Transverse colon (tissue), 4 donors: ENCODE measurements around the gene DMRTB1. TPM values are rescaled to one million over a fixed set of nuclear protein-coding genes. Genes with fewer than 3 reads are reported as not detected.

Source experiments
- DNase-seq: peaks from one replicate; pipeline ENCODE4 v3.0.0-alpha.2; 2019
- H3K27ac ChIP-seq, 4 donors: fragments of 200-600 bp; sonication (generic); 2 replicates each; pipeline ENCODE4 v1.5.1; 2016 to 2018; ENCODE audit warnings: inconsistent platforms in 4 of 4
- H3K27me3 ChIP-seq: fragments of 200-600 bp; sonication (generic); 2 replicates; pipeline ENCODE4 v1.5.1; 2017; ENCODE audit warnings: inconsistent platforms
- H3K36me3 ChIP-seq, 4 donors: fragments of 200-600 bp; sonication (generic); 2 replicates each; pipeline ENCODE4 v1.5.1; 2017 to 2019; ENCODE audit warnings: inconsistent platforms in 4 of 4
- H3K4me1 ChIP-seq, 4 donors: fragments of 200-600 bp; sonication (generic); 2 replicates each; pipeline ENCODE4 v1.5.1; 2017 to 2020; ENCODE audit warnings: inconsistent platforms in 4 of 4
- H3K4me3 ChIP-seq, 4 donors: fragments of 200-600 bp; sonication (generic); 1 replicate in 1 of 4; 2 replicates in 3 of 4; pipeline versions ENCODE4 v1.5.1 to v1.6.1; 2017 to 2019; ENCODE audit warnings: inconsistent platforms in 4 of 4
- H3K9me3 ChIP-seq, 2 donors: fragments of 200-600 bp; sonication (generic); 2 replicates each; pipeline ENCODE4 v1.5.1; 2017 to 2019; ENCODE audit warnings: inconsistent platforms in 2 of 2
- CTCF ChIP-seq, 5 experiments: fragments of 200-600 bp in 3 of 5; fragments of 450-650 bp in 2 of 5; sonication (generic) in 3 of 5; IDR thresholded peaks; 1 replicate in 2 of 5; 2 replicates in 3 of 5; pipeline ENCODE4 v1.5.1; 2016 to 2017; ENCODE audit warnings: antibody characterized with exemption in 5 of 5, inconsistent platforms in 3 of 5, mild to moderate bottlenecking in 2 of 5, moderate library complexity in 1 of 5
- EP300 ChIP-seq: sonication (generic); formaldehyde crosslinking; IDR thresholded peaks from one replicate; pipeline ENCODE4 v1.6.1; 2017; ENCODE audit warnings: antibody characterized with exemption, low read depth
- POLR2A ChIP-seq: fragments of 450-650 bp; IDR thresholded peaks from one replicate; pipeline ENCODE4 v1.6.1; 2016; ENCODE audit warnings: antibody characterized with exemption, mild to moderate bottlenecking, moderate library complexity
- POLR2AphosphoS5 ChIP-seq, 3 donors: sonication (generic); formaldehyde crosslinking; IDR thresholded peaks; one replicate each; pipeline ENCODE4 v1.6.1; 2016; ENCODE audit warnings: antibody characterized with exemption in 3 of 3
- WGBS, 2 donors: methylation state at CpG; one replicate each; pipeline ENCODE4 v1.1.5; 2018; ENCODE audit warnings: low coverage in 1 of 2; 5-methylcytosine and 5-hydroxymethylcytosine counted together
- in situ Hi-C, 4 donors: fragments of 200-750 bp; cut with MboI; loops; one replicate each; pipeline versions ENCODE4 v1.15.0 to v1.15.1; 2017; ENCODE audit warnings: low sequenced_read_pairs in 3 of 4, low pct_ligation_motif_present in 1 of 4, low pct_unique_long_range_greater_than_20kb in 1 of 4
- intact Hi-C: fragments of 100-400 bp; cut with DNase I; formaldehyde crosslinking; loops from one replicate; pipeline ENCODE4 v1.15.1; 2023; ENCODE audit warnings: low total_unique reads
- total RNA-seq, 4 donors: library from RNA; depleted of rRNA; stranded (reverse); fragments of >200 nt; gene quantifications; one replicate each; pipeline ENCODE4 v1.1.0, GENCODE V29; 2016

Gene DMRTB1
- total RNA-seq, 4 donors from 2014 or later = not detected

GRCh38 chr1:53411541-53412152, 47.6 kb upstream of the DMRTB1 start:
- no peaks in the 10 kb centered on the region for H3K36me3 ChIP-seq
- intact Hi-C loops = no loop called here
- peaks cover 6% of the 10 kb centered on the region for H3K27me3 ChIP-seq
- H3K9me3 ChIP-seq = no peaks in the 10 kb centered on the region
- TF ChIP-seq POLR2A (no peak), POLR2AphosphoS5 (IDR thresholded peaks at IDR 0.05) (no peak), EP300 (no peak), CTCF (IDR thresholded peaks at IDR 0.05) (no peak)
- no peaks in the 10 kb centered on the region for H3K4me1 ChIP-seq
- no peak overlapping the region for H3K27ac ChIP-seq
- DNase-seq = no peak
- no peak overlapping the region for H3K4me3 ChIP-seq
- WGBS, 2 donors = 85% methylated on average over 3 to 5 of the region's 5 CpGs
- in situ Hi-C loops = no loop called here

DNA sequence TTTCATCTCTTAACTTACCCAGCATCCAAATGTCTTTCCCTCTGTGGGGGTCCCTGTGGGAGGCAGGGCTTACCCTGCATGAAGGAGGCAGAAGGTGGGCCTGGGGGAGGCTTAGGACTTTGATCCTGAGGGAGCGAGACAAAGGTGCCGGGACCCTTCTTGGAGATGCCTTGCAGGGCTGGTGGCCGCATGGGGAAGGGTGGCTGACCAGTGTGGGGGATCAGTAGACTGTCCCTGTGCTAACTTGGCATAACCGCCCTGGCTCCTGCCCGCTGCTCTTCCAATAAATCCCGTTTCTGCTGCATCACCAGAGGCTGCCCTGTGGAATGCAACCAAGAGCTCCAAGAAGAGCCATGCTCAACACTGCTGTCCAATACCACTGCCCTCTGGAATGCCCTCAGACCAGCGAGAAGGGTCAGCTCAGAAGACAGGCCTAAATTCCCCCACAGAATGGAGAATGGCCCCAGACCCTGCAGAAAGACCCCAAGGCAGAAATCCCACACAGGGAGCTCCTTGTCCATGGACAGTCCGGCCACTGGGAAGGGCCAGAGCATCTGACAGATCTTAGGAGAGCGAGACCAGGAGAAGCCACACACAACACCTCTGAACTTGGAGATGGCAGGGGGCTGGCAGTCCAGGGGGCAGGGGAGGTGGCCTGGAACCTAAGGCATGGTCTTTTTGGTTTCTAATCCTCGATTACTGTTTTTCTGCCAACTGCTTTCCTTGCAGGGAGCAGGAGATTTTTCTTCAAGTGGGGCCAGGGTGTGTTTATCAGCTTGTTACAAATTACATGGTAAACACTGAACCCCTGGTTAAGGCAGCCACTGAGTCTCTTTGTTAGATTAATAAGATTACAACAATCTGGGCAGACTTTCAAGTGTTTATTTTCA, 46.7 kb upstream of the DMRTB1 start:
- H3K27me3 ChIP-seq = peaks cover 14% of the 10 kb centered on the region
- peak overlapping the region in 2 of 4 donors; percentile 9 to 32 for H3K27ac ChIP-seq
- no peak overlapping the region for H3K4me3 ChIP-seq
- in situ Hi-C loops (no loop called here), intact Hi-C loops (no loop called here)
- 50 to 89% methylated on average over 1 to 10 of the region's 10 CpGs for WGBS, 2 donors
- H3K4me1 ChIP-seq = no peaks in the 10 kb centered on the region
- no peaks in the 10 kb centered on the region for H3K36me3 ChIP-seq
- TF ChIP-seq CTCF (IDR thresholded peaks at IDR 0.05) (no peak), POLR2A (no peak), EP300 (no peak), POLR2AphosphoS5 (IDR thresholded peaks at IDR 0.05) (no peak)
- DNase-seq = no peak
- no peaks in the 10 kb centered on the region for H3K9me3 ChIP-seq

DNA sequence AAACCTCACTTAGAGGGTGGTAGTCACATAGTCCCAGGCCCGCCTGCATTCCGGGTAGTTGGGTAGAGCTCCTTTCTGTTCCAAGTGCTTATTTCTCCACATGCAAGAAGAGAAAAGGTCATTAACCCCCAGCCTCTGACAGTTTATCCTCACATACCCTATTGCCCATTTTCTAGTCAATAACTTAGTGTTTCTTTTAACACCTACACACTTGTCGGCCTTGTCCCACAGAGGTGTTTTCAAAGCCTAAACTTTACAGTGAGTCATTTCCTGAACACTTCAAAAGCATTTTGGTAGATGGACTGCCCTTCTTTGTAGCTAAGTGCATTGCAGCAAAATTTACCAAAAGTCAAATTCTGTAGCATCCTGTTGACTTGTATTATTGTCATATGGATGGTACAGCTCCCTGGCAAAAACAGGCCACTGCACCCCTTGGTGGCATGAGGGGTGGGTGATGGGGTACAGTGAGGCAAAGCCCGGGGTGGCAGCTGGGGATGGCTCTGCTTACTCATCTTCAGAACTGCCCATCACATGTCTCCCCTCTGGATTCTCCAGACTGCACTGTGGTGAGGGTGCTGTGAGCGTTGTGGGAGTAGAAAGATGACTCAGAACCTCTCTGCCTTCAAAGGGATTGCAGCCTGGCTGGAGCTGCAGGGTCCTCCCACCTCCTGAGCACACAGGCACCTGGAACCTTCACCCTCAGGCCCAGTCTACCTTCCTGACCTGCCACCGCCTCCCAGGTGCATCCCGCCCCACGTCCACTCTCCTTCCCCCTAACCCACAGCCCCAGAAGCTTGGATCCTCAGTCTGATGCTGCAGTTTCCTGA, 45.8 kb upstream of the DMRTB1 start:
- 68 to 72% methylated on average over 6 to 8 of the region's 8 CpGs for WGBS, 2 donors
- in situ Hi-C loops (no loop called here), intact Hi-C loops (no loop called here)
- Histone ChIP-seq H3K4me3 (no peak overlapping the region), H3K4me1 (no peaks in the 10 kb centered on the region), H3K9me3 (no peaks in the 10 kb centered on the region), H3K27ac (peak overlapping the region in 2 of 4 donors; percentile 9 to 38), H3K27me3 (peaks cover 20% of the 10 kb centered on the region), H3K36me3 (no peaks in the 10 kb centered on the region)
- no peak for TF ChIP-seq CTCF (IDR thresholded peaks at IDR 0.05)
- TF ChIP-seq POLR2AphosphoS5 (IDR thresholded peaks at IDR 0.05) = no peak
- TF ChIP-seq POLR2A = no peak
- no peak for TF ChIP-seq EP300
- DNase-seq = no peak

DNA sequence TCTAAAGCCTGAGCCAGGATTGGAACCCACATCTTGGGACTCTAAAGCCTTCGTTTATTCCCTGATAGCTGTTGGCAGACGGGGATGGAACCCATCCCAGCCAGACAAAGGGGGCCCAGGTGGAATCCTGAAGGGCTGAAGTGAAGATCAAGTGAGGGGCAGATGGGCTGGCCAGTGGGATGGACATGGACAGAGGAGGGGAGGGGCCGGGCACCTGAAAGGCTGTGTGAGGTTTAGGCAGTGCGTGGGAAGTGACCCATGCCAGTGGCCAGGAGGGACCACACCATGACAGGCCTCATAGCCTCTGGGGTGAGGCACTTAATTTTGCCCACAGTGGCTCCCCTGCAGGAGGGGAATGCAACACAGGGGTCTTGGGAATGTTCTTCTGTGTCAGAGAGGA, 44.6 kb upstream of the DMRTB1 start:
- in situ Hi-C loops (no loop called here), intact Hi-C loops (no loop called here)
- WGBS, 2 donors = 89 to 100% methylated on average over 1 to 4 of the region's 4 CpGs
- no peak overlapping the region for H3K4me3 ChIP-seq
- TF ChIP-seq POLR2AphosphoS5 (IDR thresholded peaks at IDR 0.05) (no peak), CTCF (IDR thresholded peaks at IDR 0.05) (no peak)
- no peaks in the 10 kb centered on the region for H3K4me1 ChIP-seq
- peaks cover 25% of the 10 kb centered on the region for H3K27me3 ChIP-seq
- DNase-seq = no peak
- no peaks in the 10 kb centered on the region for H3K9me3 ChIP-seq
- no peak overlapping the region for H3K27ac ChIP-seq
- no peaks in the 10 kb centered on the region for H3K36me3 ChIP-seq
